ENCODE data around the gene SDCCAG8.

- TF ChIP-seq SP1 (IDR thresholded peaks at IDR 0.05; ENCODE audit: low read depth, low read length) (no peak), CEBPB (IDR thresholded peaks at IDR 0.05; ENCODE audit: low read depth, low read length) (no peak), EZH2 (IDR thresholded peaks at IDR 0.05; ENCODE audit: low read depth, low read length, severe bottlenecking) (no peak), POLR2A (IDR thresholded peaks at IDR 0.05; ENCODE audit: control extremely low read depth in 1 of 2, low read depth in 2 of 2, low read length in 2 of 2) (no peak), CTCF (IDR thresholded peaks at IDR 0.05; ENCODE audit: control extremely low read depth in 1 of 3, insufficient read depth in 1 of 3, low read depth in 1 of 3, low read length in 3 of 3) (no peak), USF2 (IDR thresholded peaks at IDR 0.05; ENCODE audit: low read length) (no peak), POLR2AphosphoS5 (IDR thresholded peaks at IDR 0.05; ENCODE audit: low read depth, low read length) (no peak)
These were observed 132.4 kb downstream of the SDCCAG8 start for GRCh38 chr1:243388276-243388675.

Data from H1 (cell line).